Smooth muscle cell (in vitro differentiated cells): ENCODE measurements around the gene P2RY6. TPM values are rescaled to one million over a fixed set of nuclear protein-coding genes. Genes with fewer than 3 reads are reported as not detected.

ENCODE experiments used
- DNase-seq: peaks from one replicate; lab custom pipeline; 2025; ENCODE audit not compliant: unreplicated experiment; lab: John Stamatoyannopoulos, UW
- H2AFZ ChIP-seq: fragments of 200-600 bp; sonication (generic); 2 replicates; pipeline ENCODE4 v1.6.0; 2016; ENCODE audit warnings: antibody characterized with exemption, low read depth, mild to moderate bottlenecking
- H3F3A ChIP-seq: fragments of 200-600 bp; sonication (generic); 2 replicates; pipeline ENCODE4 v1.6.0; 2017; ENCODE audit warnings: antibody characterized with exemption, low read depth
- H3K27ac ChIP-seq: fragments of 200-600 bp; sonication (generic); 2 replicates; pipeline ENCODE4 v1.5.1; 2016; ENCODE audit warnings: low read depth, mild to moderate bottlenecking
- H3K27me3 ChIP-seq: fragments of 200-600 bp; sonication (generic); 2 replicates; pipeline ENCODE4 v1.6.1; 2016; ENCODE audit warnings: low read depth, mild to moderate bottlenecking
- H3K36me3 ChIP-seq: fragments of 200-600 bp; sonication (generic); 2 replicates; pipeline ENCODE4 v1.5.1; 2016; ENCODE audit warnings: low read depth
- H3K4me1 ChIP-seq: fragments of 200-600 bp; sonication (generic); 2 replicates; pipeline ENCODE4 v1.5.1; 2016; ENCODE audit warnings: low read depth
- H3K4me2 ChIP-seq: fragments of 200-600 bp; sonication (generic); 2 replicates; pipeline ENCODE4 v1.6.0; 2016; ENCODE audit warnings: mild to moderate bottlenecking
- H3K4me3 ChIP-seq: fragments of 200-600 bp; sonication (generic); 2 replicates; pipeline ENCODE4 v1.5.1; 2016; ENCODE audit warnings: mild to moderate bottlenecking
- H3K79me2 ChIP-seq: fragments of 200-600 bp; sonication (generic); 2 replicates; pipeline ENCODE4 v1.6.0; 2016; ENCODE audit warnings: low read depth, mild to moderate bottlenecking
- H3K9ac ChIP-seq: fragments of 200-600 bp; sonication (generic); 2 replicates; pipeline ENCODE4 v1.6.0; 2016; ENCODE audit warnings: low read depth
- H3K9me3 ChIP-seq: fragments of 200-600 bp; sonication (generic); replicated peaks from 2 replicates; pipeline ENCODE4 v1.5.1; 2016; ENCODE audit warnings: low read depth
- H4K20me1 ChIP-seq: fragments of 200-600 bp; sonication (generic); 2 replicates; pipeline ENCODE4 v1.6.0; 2016; ENCODE audit warnings: low read depth
- CTCF ChIP-seq: fragments of 200-600 bp; sonication (generic); IDR thresholded peaks from 2 replicates; pipeline ENCODE4 v1.5.1; 2017; ENCODE audit warnings: borderline replicate concordance, mild to moderate bottlenecking, antibody characterized with exemption; ENCODE audit not compliant: insufficient read depth, poor library complexity, severe bottlenecking
- WGBS: methylation state at CpG from one replicate; pipeline ENCODE4 v1.1.7; 2016; ENCODE audit warnings: low lambda C conversion rate; 5-methylcytosine and 5-hydroxymethylcytosine counted together
- polyA plus RNA-seq: library from polyadenylated mRNA; unstranded; fragments of >200 nt; fragmentation: Nextera tagmentation; extraction: Ambion mirVana; gene quantifications from 2 replicates; pipeline ENCODE4 v1.2.1, GENCODE V29; 2016
- total RNA-seq: library from RNA; depleted of rRNA; stranded (reverse); fragments of >200 nt; gene quantifications from 2 replicates; pipeline ENCODE4 v1.2.3, GENCODE V29; 2014

The P2RY6 gene
- total and polyA plus RNA-seq, 2 experiments from 2014 or later: 3.7 to 13.8 TPM

DNA sequence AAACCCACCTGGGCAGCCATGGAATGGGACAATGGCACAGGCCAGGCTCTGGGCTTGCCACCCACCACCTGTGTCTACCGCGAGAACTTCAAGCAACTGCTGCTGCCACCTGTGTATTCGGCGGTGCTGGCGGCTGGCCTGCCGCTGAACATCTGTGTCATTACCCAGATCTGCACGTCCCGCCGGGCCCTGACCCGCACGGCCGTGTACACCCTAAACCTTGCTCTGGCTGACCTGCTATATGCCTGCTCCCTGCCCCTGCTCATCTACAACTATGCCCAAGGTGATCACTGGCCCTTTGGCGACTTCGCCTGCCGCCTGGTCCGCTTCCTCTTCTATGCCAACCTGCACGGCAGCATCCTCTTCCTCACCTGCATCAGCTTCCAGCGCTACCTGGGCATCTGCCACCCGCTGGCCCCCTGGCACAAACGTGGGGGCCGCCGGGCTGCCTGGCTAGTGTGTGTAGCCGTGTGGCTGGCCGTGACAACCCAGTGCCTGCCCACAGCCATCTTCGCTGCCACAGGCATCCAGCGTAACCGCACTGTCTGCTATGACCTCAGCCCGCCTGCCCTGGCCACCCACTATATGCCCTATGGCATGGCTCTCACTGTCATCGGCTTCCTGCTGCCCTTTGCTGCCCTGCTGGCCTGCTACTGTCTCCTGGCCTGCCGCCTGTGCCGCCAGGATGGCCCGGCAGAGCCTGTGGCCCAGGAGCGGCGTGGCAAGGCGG, 24.5 kb downstream of the P2RY6 start:
- Histone ChIP-seq H3K9ac (no peak overlapping the region), H3K79me2 (no peaks in the 10 kb centered on the region), H3K9me3 (no peaks in the 10 kb centered on the region), H3K36me3 (no peaks in the 10 kb centered on the region), H3K4me1 (peaks cover 10% of the 10 kb centered on the region), H3K27ac (no peak overlapping the region), H2AFZ (no peak overlapping the region), H3K27me3 (no peaks in the 10 kb centered on the region), H4K20me1 (no peaks in the 10 kb centered on the region), H3K4me3 (no peak overlapping the region), H3K4me2 (no peak overlapping the region), H3F3A (no peaks in the 10 kb centered on the region)
- TF ChIP-seq CTCF: no peak
- 96% methylated on average over 29 of the region's 35 CpGs for WGBS
- DNase-seq: no peak

GRCh38 chr11:73297231-73297590, 25.1 kb downstream of the P2RY6 start:
- no peak for TF ChIP-seq CTCF

GRCh38 chr11:73297702-73298101, 25.6 kb downstream of the P2RY6 start:
- Histone ChIP-seq H3K36me3 (no peaks in the 10 kb centered on the region), H3K9ac (no peak overlapping the region), H3F3A (no peaks in the 10 kb centered on the region), H3K4me3 (no peak overlapping the region), H2AFZ (no peak overlapping the region), H4K20me1 (no peaks in the 10 kb centered on the region), H3K9me3 (no peaks in the 10 kb centered on the region), H3K27ac (no peak overlapping the region), H3K27me3 (no peaks in the 10 kb centered on the region), H3K4me1 (peaks cover 6% of the 10 kb centered on the region), H3K4me2 (no peak overlapping the region), H3K79me2 (no peaks in the 10 kb centered on the region)
- no peak for DNase-seq
- WGBS: 80% methylated on average over 3 of the region's 3 CpGs
- TF ChIP-seq CTCF: no peak

More at GRCh38 chr11:73297231-73297590, 25.1 kb downstream of the P2RY6 start:
- H3K9me3 ChIP-seq: no peaks in the 10 kb centered on the region
- no peaks in the 10 kb centered on the region for H4K20me1 ChIP-seq
- no peak overlapping the region for H3K4me2 ChIP-seq
- no peaks in the 10 kb centered on the region for H3K27me3 ChIP-seq
- no peaks in the 10 kb centered on the region for H3K79me2 ChIP-seq
- no peak overlapping the region for H3K27ac ChIP-seq
- WGBS: 95% methylated on average over 18 of the region's 18 CpGs
- H3K4me3 ChIP-seq: no peak overlapping the region
- H3K4me1 ChIP-seq: peaks cover 10% of the 10 kb centered on the region
- H3K9ac ChIP-seq: no peak overlapping the region
- DNase-seq: no peak
- no peak overlapping the region for H2AFZ ChIP-seq
- H3K36me3 ChIP-seq: no peaks in the 10 kb centered on the region
- no peaks in the 10 kb centered on the region for H3F3A ChIP-seq

GRCh38 chr11:73298233-73298632, 26.1 kb downstream of the P2RY6 start:
- H3K9ac ChIP-seq: no peak overlapping the region
- no peaks in the 10 kb centered on the region for H4K20me1 ChIP-seq
- H3F3A ChIP-seq: no peaks in the 10 kb centered on the region
- H3K4me2 ChIP-seq: no peak overlapping the region
- no peak for DNase-seq
- WGBS: 49% methylated on average over 5 of the region's 5 CpGs
- H3K36me3 ChIP-seq: no peaks in the 10 kb centered on the region
- TF ChIP-seq CTCF: no peak
- H3K4me3 ChIP-seq: no peak overlapping the region
- no peaks in the 10 kb centered on the region for H3K9me3 ChIP-seq
- no peak overlapping the region for H2AFZ ChIP-seq
- no peaks in the 10 kb centered on the region for H3K27me3 ChIP-seq
- H3K79me2 ChIP-seq: no peaks in the 10 kb centered on the region
- peaks cover under 1% of the 10 kb centered on the region for H3K4me1 ChIP-seq
- H3K27ac ChIP-seq: no peak overlapping the region
